ENCODE results near the gene TIMM29.

Gene TIMM29

GRCh38 chr19:10965398-10965797 is 36.8 kb downstream of the TIMM29 start:
- Histone ChIP-seq H3K4me3 (ENCODE audit: low read length) (no peak overlapping the region), H3K27ac (ENCODE audit: low read length) (no peak overlapping the region), H3K4me2 (ENCODE audit: low read length) (no peak overlapping the region), H3K4me1 (ENCODE audit: low read length) (peaks cover 25% of the 10 kb centered on the region), H3K9ac (ENCODE audit: low read length) (no peak overlapping the region), H3K27me3 (ENCODE audit: low read depth, low read length) (no peaks in the 10 kb centered on the region), H3K9me3 (ENCODE audit: insufficient read depth, low read length) (no peaks in the 10 kb centered on the region), H2AFZ (ENCODE audit: low read depth, low read length) (no peak overlapping the region), H4K20me1 (ENCODE audit: insufficient read depth, low read length) (peaks cover 53% of the 10 kb centered on the region), H3K79me2 (ENCODE audit: low read length) (peaks cover 91% of the 10 kb centered on the region), H3K36me3 (replicated peaks; ENCODE audit: low read depth, low read length) (peaks cover 10% of the 10 kb centered on the region)
- TF ChIP-seq EZH2phosphoT487 (IDR thresholded peaks at IDR 0.05; ENCODE audit: low read depth) (no peak), CTCF (IDR thresholded peaks at IDR 0.05; ENCODE audit: low read depth, low read length) (no peak)

GRCh38 chr19:10966809-10967208 is 38.2 kb downstream of the TIMM29 start:
- Histone ChIP-seq H3K9ac (ENCODE audit: low read length) (no peak overlapping the region), H4K20me1 (ENCODE audit: insufficient read depth, low read length) (peaks cover 63% of the 10 kb centered on the region), H3K9me3 (ENCODE audit: insufficient read depth, low read length) (no peaks in the 10 kb centered on the region), H3K4me2 (ENCODE audit: low read length) (no peak overlapping the region), H3K27me3 (ENCODE audit: low read depth, low read length) (no peaks in the 10 kb centered on the region), H3K79me2 (ENCODE audit: low read length) (peaks cover 97% of the 10 kb centered on the region), H3K4me1 (ENCODE audit: low read length) (peaks cover 25% of the 10 kb centered on the region), H3K36me3 (replicated peaks; ENCODE audit: low read depth, low read length) (peaks cover 15% of the 10 kb centered on the region), H3K4me3 (ENCODE audit: low read length) (no peak overlapping the region), H3K27ac (ENCODE audit: low read length) (no peak overlapping the region), H2AFZ (ENCODE audit: low read depth, low read length) (no peak overlapping the region)
- TF ChIP-seq EZH2phosphoT487 (IDR thresholded peaks at IDR 0.05; ENCODE audit: low read depth) (no peak), CTCF (IDR thresholded peaks at IDR 0.05; ENCODE audit: low read depth, low read length) (no peak)

GRCh38 chr19:10968527-10969135 is 40.0 kb downstream of the TIMM29 start:
- Histone ChIP-seq H3K4me1 (ENCODE audit: low read length) (peaks cover 11% of the 10 kb centered on the region), H3K4me2 (ENCODE audit: low read length) (peak overlapping the region; percentile 42), H3K27me3 (ENCODE audit: low read depth, low read length) (no peaks in the 10 kb centered on the region), H3K9ac (ENCODE audit: low read length) (no peak overlapping the region), H3K27ac (ENCODE audit: low read length) (no peak overlapping the region), H3K4me3 (ENCODE audit: low read length) (no peak overlapping the region), H4K20me1 (ENCODE audit: insufficient read depth, low read length) (peaks cover 61% of the 10 kb centered on the region), H3K36me3 (replicated peaks; ENCODE audit: low read depth, low read length) (peaks cover 18% of the 10 kb centered on the region), H3K79me2 (ENCODE audit: low read length) (peaks cover 95% of the 10 kb centered on the region), H3K9me3 (ENCODE audit: insufficient read depth, low read length) (no peaks in the 10 kb centered on the region), H2AFZ (ENCODE audit: low read depth, low read length) (no peak overlapping the region)
- TF ChIP-seq EZH2phosphoT487 (IDR thresholded peaks at IDR 0.05; ENCODE audit: low read depth) (no peak), CTCF (IDR thresholded peaks at IDR 0.05; ENCODE audit: low read depth, low read length) (peak; percentile 12; the same call in 1 of the 2 replicates)

- no peaks in the 10 kb centered on the region for H3K9me3 ChIP-seq (ENCODE audit: insufficient read depth, low read length)
- H3K27me3 ChIP-seq (ENCODE audit: low read depth, low read length): no peaks in the 10 kb centered on the region
- no peak overlapping the region for H2AFZ ChIP-seq (ENCODE audit: low read depth, low read length)
- no peak overlapping the region for H3K9ac ChIP-seq (ENCODE audit: low read length)
- no peak overlapping the region for H3K4me2 ChIP-seq (ENCODE audit: low read length)
- peaks cover 11% of the 10 kb centered on the region for H3K36me3 ChIP-seq (replicated peaks; ENCODE audit: low read depth, low read length)
- H4K20me1 ChIP-seq (ENCODE audit: insufficient read depth, low read length): peaks cover 63% of the 10 kb centered on the region
- H3K4me3 ChIP-seq (ENCODE audit: low read length): no peak overlapping the region
- H3K4me1 ChIP-seq (ENCODE audit: low read length): peaks cover 11% of the 10 kb centered on the region
- TF ChIP-seq CTCF (IDR thresholded peaks at IDR 0.05; ENCODE audit: low read depth, low read length): no peak
- no peak for TF ChIP-seq EZH2phosphoT487 (IDR thresholded peaks at IDR 0.05; ENCODE audit: low read depth)
- H3K79me2 ChIP-seq (ENCODE audit: low read length): peaks cover 94% of the 10 kb centered on the region
- no peak overlapping the region for H3K27ac ChIP-seq (ENCODE audit: low read length)
Measured at GRCh38 chr19:10971107-10971726, 42.6 kb downstream of the TIMM29 start.
